Measurements from ENCODE around the gene CPEB3.

- TF ChIP-seq SUZ12 (IDR thresholded peaks at IDR 0.05) (no peak), ELF4 (IDR thresholded peaks at IDR 0.05) (no peak), ZNF384 (IDR thresholded peaks at IDR 0.05) (no peak)
These were observed 248.3 kb downstream of the CPEB3 start for GRCh38 chr10:92042541-92042940.
